HG03575 (cell line): Measurements from ENCODE around the gene ZNF808.
"Not testable (repeated sequence)": the region's sequence is repeated elsewhere in the genome, so short reads cannot be mapped to it uniquely, and the experiment has no call there.

ENCODE experiments used
- ATAC-seq: cut with Tn5 transposase; IDR thresholded peaks from one replicate; pipeline ENCODE4 v1.9.1; 2021; ENCODE audit not compliant: unreplicated experiment, insufficient number of reproducible peaks, low FRiP score; ENCODE audit errors: extremely low read depth

The ZNF808 gene

GRCh38 chr19:52584736-52585440, 57.4 kb downstream of the ZNF808 start:
- no peak for ATAC-seq

GRCh38 chr19:52585604-52586003, 58.1 kb downstream of the ZNF808 start:
- ATAC-seq = no peak

DNA sequence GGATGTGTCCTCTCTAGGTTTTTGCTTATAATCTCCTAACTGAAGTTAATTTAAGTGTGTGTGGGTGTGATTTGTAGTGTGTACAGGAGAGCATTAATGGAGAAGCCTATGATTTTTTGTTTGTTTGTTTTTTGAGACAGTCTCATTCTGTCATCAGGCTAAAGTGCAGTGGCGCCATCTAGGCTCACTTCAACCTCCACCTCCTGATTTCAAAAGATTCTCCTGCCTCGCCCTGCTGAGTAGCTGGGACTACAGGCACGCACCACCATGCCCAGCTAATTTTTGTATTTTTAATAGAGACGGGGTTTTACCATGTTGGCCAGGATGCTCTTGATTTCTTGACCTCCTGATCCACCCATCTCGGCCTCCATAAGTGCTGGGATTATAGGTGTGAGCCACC, 63.3 kb downstream of the ZNF808 start:
- no peak for ATAC-seq

- ATAC-seq = no peak
Measured at GRCh38 chr19:52592301-52592700, 64.8 kb downstream of the ZNF808 start.

- ATAC-seq = not testable (repeated sequence)
Measured at GRCh38 chr19:52593441-52593840, 66.0 kb downstream of the ZNF808 start.

GRCh38 chr19:52599241-52599640, 71.8 kb downstream of the ZNF808 start:
- no peak for ATAC-seq

DNA sequence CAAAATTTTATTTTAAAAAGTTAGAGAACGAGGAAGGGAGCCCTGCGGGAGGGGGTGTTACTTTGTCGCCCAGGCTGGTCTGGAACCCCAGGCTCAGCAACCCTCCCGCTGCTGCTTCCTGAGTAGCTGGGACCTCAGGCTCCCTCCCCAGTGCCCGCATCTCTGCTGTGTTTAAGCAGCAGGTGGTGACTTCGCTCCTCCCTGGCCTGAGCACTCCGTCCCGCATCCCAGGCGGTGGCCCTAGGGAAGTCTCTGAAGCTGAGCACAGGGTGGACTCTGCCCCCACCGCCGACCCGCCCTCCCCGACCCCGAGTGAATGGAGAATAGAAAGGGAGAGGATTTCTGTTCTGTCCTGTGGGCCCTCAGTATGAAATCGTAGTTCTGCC, 73.2 kb downstream of the ZNF808 start:
- ATAC-seq = no peak

DNA sequence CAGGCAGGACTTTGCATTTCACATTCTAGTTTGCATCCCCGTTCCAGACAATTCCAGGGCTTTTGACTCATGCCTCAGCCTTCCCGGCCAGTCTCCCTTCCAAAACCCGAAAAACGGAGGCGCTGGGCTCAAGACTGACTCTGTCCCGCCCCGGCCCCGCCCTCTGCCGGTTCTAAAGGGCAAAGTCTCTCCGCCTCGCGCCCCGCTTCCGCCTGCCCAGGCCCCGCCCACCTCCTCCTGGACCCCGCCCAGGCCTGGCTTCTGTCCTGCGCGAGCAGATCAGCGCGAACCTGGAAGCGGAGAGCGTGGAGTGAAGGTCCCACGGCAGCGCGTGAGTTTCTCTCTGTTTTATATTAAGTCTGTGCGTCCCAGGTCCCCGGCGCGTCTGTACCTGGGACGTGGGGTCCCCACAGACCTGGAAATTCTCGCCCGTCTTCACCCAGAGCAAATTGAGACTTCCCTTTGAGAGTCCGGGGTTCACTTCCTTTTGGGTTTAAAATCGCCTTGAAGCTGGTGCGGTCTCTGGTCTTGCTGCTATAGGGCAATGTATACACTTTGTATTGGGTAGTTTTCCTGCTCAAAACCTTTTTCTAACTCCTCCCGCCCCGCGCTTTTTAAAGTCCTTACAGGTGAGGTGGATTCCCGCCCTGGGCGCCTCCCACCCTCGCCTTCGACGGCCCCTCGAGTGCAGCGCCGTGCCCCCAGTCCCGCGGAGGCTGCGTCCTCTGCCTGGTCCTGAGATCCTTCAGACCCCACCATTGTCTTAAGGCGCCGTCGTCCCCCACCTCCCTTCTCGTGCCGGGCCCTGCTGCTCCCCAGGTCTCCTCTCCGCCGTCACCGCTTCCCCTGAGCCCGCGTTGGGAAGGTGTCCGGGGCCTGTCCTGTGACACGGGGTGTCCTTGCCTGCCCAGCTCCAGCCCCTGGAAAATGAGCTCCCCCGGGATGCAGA, 73.8 kb downstream of the ZNF808 start:
- no peak for ATAC-seq

DNA sequence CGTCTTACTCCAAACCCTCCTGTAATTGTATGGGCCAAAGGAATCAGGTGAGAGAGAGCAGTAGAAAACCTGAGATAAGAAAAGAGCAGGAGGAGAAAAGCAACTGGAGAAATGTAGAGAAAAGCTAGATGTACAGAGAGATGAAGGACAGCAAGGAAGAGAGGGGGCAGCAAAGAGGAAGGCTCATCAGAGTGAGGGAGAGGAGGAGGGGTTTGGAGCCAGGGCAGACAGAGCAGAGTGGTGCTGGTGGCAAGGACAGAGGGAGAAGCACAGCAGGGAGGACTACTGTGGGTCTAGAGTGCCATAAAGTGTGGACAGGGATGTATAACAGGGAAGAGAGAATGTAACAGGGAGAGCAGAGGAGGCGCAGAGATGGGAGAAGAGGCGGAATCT, 74.5 kb downstream of the ZNF808 start:
- ATAC-seq = not testable (repeated sequence)

DNA sequence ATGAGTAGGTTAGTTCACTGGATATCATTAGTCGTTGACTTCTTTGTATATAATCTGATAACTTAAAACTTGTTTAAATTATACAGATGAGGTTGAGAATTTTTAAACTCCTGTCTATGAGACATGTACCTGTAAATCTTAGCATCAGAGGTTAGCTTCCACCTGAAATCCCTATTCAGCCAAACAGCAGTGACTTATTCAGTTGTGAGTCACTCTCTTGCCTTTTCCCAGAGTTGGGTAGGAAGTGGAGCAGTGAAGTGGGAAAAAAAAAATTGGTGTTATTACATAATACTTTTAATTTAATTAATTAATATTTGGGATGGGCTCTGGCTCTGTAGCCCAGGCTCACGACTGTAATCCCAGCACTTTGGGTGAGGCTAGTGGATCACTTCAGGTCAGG, 75.5 kb downstream of the ZNF808 start:
- no peak for ATAC-seq

- no peak for ATAC-seq
Measured at GRCh38 chr19:52603558-52604207, 76.2 kb downstream of the ZNF808 start.
